HG03064 (cell line): ENCODE measurements around the gene CDK11A.
A peak's percentile ranks its signal among the peaks of the same experiment; 100 is the strongest.
"Not testable (repeated sequence)": the region's sequence is repeated elsewhere in the genome, so short reads cannot be mapped to it uniquely, and the experiment has no call there.

Experiments
- ATAC-seq: cut with Tn5 transposase; IDR thresholded peaks from one replicate; pipeline ENCODE4 v1.9.1; 2021; ENCODE audit warnings: low read depth; ENCODE audit not compliant: unreplicated experiment

The CDK11A gene

DNA sequence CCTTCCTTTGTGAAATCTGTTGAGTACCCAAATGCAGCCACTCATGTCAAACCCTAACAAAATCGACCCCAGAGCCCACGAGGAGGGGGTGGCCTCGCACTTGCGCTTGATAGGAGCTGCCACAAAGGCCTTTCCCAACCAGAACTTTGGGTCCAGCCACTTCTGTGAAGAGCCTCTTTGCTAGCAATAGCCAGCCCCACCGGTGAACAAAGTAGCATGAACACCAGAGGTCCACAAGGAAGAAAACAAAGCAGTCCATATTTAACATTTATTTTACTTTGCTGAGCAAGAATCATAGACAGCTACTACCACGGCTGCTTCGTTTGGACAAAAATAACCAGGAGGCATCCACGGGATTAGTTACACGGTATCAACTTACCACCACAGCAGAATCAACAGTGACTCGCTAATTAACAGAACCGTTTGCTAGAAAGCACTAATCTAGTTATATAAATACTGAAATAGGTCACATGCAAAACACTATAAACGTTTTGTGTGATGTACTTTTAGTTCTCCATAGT is 3.0 kb upstream of the CDK11A start:
- not testable (repeated sequence) for ATAC-seq

DNA sequence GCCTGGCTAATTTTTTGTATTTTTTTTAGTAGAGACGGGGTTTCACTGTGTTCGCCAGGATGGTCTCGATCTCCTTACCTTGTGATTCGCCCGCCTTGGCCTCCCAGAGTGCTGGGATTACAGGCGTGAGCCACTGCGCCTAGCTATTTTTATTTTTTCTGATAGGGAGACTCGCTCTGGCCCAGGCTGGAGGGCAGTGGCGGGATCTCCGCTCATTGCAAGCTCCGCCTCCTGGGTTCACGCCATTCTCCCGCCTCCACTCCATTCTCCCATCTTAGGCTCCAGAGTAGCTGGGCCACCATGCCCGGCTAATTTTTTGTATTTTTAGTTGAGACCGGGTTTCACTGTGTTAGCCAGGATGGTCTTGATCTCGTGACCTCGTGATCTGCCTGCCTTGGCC is 1.9 kb upstream of the CDK11A start:
- ATAC-seq, result not testable (repeated sequence)

DNA sequence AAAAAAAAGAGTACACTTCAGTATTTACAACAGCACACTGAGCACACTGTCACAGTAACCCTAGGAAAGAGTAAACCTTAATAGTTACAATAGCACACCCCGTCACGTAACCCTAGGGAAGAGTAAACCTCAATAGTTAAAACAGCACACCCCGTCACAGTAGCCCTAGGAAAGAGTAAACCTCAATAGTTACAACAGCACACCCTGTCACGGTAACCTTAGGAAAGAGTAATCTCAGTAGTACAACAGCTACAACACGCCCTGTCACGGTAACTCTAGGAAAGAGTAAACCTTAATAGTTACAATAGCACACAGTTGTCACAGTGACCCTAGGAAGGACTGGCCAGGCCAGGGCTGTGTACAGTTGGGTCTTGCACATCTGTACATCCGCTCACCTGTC is 3.0 kb downstream of the CDK11A start:
- ATAC-seq, result no peak

DNA sequence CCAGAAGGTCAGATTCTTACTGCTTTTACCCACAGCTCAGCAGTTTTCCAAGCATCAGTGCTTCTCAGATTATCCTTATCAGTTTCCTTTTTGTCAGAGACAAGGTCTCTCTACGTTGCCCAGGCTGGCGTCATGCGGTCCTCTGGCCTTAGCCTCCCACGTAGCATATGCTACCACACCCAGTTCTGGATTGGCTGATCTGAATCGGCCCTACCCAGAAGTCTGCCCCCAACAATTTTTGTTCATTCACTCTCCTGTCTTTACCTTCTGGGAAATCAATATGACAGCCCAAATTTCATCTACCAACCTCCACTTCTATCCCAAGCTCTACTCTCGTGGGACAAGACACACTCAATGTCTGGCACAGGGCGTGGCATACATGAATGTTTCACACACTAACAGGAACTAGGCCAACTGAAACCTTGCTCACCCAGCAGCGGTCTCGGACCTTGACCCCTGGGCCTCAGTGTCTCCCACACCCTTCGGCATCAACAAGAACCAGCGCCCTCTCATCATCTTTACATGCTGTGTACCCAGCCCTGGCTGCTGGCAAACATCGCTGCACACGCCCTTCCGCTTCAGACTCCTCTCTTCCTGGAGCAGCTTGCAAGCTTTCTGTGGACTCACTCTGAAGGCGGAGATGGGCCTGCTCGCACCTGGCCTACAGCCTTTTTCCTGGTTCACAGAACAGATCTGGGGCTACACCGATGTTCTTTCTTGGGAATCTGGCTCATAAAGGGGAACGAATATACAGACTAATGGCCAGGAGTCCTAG is 8.9 kb downstream of the CDK11A start:
- ATAC-seq, result not testable (repeated sequence)

GRCh38 chr1:1707897-1708296 is 16.3 kb downstream of the CDK11A start:
- ATAC-seq, result not testable (repeated sequence)

GRCh38 chr1:1707241-1707640 is 16.9 kb downstream of the CDK11A start:
- not testable (repeated sequence) for ATAC-seq

GRCh38 chr1:1705623-1706022 is 18.5 kb downstream of the CDK11A start:
- not testable (repeated sequence) for ATAC-seq

DNA sequence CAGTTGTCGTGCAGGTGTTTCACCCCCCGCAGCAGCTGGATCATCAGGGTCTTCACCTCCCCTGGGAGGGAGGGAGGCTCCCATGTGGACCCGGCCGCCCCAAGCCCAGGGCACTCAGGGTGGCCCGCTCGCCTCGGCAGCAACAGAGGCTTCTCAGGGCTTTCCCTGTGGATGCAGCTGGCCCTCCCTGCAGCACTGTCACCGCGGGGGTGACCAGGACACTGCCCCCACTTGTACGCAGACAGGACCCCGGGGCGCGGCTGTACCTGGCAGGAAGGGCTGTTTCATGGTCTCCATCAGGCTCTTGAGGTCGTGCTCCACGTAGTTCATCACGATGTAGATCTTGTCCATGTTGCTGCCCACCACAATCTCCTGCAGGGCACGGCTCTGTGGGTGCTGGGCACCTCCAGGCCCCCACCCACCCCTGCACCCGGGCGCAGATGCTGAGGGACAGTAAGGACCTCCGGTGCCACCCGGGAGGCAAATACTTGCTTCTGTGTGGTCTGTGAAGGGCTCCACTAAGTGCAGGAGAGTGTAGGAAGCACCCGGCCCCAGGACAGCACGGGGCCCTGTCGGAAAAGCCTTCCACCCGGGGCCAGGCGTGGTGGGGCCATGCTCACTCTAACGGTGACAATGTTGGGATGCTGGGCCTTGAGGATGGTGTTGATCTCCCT is 19.7 kb downstream of the CDK11A start:
- ATAC-seq, result not testable (repeated sequence)

- no peak for ATAC-seq
These were observed 20.4 kb downstream of the CDK11A start for GRCh38 chr1:1703796-1704195.

- not testable (repeated sequence) for ATAC-seq
These were observed 21.7 kb downstream of the CDK11A start for GRCh38 chr1:1702506-1702905.

DNA sequence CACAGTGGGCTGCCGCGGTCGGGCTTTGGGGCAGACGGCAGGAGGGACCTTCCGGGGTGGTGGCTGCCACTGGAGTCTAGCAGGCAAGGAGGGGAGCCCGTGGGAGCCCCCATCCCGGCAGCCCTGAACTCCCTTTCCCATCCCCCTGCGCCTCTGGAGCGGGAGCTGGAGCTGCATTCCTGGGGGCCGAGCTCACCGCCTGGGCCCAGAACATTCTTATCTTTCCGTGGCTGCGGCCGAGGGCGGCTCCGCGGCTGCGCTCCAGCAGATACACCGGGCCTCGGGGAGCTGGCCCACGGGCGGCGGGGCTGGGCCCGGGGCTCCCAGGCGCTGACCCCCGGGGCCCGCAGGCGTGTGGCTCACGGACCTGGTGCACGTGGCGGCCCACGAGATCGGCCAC is 23.6 kb downstream of the CDK11A start:
- not testable (repeated sequence) for ATAC-seq

GRCh38 chr1:1700067-1700466 is 24.1 kb downstream of the CDK11A start:
- ATAC-seq, result not testable (repeated sequence)

GRCh38 chr1:1699061-1699460 is 25.1 kb downstream of the CDK11A start:
- ATAC-seq, result not testable (repeated sequence)

DNA sequence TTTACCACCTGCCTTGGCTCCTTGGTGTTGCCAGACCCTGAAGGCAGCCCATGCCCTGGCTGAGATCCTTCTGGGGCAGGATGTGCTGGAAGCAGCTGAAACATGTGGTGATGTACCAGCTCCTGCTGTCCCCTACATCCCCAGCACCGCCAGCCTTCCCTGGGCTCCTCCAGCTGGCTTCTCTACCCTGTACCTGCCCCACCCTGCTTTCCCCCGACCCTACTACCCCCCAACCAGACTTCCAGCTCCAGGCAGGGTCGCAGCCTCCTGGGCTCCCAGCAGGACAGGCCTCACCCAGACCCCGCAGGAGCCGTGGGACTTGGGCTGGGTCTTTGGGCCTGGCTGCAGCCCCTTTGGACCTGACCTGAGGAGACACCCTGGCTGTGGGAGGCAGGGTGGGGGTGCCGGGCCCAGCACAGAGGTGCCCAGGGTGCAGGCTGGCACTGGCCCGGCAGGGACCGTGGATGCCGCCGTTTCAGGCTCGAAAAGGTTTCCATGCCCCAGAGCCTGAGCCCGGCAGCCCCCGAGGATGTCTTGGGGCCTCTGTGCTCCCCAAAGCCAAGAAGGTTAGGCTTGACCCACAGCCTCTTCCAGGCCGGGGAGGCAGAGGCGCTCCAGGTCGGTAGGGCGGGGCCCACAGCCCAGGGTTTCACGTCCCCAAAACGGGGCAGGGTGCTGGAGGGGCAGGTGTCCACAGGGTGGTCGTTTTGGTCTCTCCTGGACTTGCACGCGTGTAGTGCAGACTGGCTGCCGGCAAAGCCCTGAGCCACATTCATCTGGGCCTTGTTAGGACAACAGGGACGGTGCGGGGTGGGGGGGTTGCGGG is 26.6 kb downstream of the CDK11A start:
- not testable (repeated sequence) for ATAC-seq

DNA sequence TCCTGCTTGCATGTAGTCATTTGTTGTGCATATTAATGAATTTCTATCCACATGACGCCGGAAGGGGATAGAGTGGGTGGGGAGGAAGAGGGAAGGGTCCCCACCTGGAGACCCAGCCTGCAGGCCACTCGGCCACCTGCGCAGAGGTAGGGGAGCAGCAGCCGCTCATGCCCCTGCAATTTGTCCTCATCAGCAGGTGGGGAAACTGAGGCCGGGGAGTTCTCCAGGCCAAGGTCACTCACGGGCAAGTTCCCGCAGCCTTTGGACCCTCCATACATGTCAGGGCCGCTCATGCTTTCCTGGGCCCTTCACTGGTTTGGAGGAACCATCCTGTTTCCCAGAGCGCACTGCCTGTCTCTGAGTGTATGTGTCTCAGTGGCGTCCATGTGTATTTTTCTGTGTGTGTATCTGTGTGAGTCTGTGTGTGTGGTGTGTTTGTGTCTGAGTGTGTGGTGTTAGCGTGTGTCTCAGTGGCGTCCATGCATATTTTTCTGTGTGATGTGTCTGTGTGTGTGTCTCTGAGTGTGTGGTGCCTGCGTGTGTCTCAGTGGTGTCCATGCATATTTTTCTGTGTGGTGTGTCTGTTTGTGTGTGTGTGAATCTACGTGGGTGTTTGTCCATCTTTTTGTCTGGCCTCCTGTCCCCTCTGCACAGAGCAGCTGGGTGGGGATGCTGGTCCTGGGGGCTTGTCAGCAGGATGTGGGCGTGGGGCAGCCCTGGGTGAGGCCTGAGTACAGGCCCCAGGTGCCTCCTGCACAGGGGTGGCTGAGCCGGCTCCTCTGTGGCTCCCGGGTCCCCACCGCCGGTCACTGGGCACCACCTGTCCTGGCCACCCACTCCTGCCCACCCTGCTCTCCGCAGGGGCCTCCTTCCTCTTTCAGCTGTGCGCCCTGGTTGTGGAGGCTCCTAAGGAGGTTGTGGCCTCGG is 27.5 kb downstream of the CDK11A start:
- ATAC-seq, result not testable (repeated sequence)

DNA sequence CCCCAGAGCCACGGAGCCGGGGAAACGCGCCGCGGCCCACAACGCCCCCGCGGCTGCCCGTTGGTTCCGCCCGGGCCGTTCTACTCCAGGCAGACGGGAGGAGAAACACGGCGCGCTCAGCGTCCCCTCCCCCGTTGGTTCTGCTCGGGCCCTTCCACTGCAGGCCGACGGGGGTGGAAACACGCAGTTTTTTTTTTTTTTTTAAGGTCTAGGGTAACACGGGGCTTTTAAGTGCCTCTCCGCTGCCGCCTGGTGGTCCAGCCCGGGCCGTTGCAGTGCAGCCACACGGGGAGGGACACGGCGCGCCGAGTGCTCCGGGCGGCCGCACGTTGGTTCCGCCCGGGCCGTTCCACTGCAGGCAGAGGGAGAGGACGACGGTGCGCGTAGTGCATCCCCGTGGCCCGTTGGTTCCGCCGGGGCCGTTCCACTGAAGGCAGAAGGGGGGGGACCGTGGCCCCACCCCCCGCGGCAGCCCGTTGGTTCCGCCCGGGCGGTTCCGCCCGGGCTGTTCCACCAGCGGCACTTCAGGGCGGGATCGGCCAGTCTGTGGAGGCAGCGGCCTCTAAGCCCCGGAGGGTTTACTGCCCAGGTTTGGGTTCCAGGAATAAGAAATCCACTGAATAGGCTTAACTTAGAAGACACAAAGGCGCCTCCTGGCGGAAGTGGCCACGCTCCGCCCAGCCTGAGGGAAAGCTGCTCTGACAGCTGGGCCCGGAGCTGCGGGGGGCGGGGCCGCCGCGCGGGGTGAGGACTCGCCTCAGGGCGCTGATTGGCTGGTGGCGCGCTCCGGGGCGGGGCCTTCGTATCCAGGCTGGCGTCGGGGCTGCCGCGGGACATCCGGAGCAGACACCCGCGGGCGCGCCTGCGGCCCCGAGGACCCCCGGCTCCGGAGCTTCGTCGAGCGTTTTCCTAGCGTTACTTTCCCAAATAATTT is 31.2 kb downstream of the CDK11A start, which contains the start of gene SLC35E2B:
SLC35E2B (minus strand) TSS at position 82 of the 934 bp plus-strand sequence. CDS start 16,096 bp downstream, outside the sequence.
- ATAC-seq, result peak; percentile 77

DNA sequence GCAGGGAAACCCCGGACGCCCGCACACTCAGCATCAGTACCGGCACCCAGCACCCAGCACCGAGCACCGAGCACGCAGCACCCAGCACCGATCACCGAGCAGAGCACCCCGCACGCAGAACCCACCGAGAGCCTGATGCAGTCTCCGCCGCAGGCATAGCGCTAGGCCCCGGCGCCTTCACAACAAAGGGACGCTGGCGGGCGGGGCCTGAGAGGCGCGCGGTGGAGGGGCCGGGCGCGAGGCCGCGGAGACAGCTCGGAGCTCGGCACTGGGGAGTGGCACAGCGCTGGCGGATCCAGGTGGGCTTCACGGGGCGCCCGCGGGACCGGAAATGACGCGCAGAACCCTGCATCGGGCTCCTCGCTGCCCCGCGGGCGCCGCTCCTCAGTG is 31.8 kb downstream of the CDK11A start:
- ATAC-seq, result peak; percentile 45

DNA sequence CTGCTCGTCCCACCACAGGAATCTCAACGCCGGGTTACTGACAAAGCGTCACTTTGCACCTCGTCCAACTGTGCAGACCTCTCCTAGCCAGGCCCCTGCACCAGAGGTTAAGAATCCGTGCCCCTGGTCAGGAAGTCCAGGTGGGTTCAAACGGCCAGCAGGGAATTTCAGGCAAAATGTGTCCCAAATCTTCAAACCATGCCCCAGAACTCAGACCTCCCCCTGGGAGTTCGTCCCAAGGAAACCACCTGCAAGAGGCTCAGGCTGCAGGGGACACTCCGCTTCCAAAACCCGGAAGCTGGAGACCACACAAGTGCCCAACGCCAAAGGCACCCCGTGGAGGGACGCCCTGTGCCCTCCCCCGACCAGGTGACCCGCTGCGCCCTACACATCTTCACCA is 32.7 kb downstream of the CDK11A start:
- not testable (repeated sequence) for ATAC-seq

GRCh38 chr1:1689526-1689925 is 34.6 kb downstream of the CDK11A start:
- not testable (repeated sequence) for ATAC-seq
